SKM-1 treated with dmso at 0.1 percent for 144 hours (cell line): ENCODE data around the gene ADAMTS2.

ENCODE experiments used
- DNase-seq: peaks from one replicate; lab custom pipeline; 2025; ENCODE audit not compliant: unreplicated experiment; lab: John Stamatoyannopoulos, UW

ADAMTS2 gene

DNA sequence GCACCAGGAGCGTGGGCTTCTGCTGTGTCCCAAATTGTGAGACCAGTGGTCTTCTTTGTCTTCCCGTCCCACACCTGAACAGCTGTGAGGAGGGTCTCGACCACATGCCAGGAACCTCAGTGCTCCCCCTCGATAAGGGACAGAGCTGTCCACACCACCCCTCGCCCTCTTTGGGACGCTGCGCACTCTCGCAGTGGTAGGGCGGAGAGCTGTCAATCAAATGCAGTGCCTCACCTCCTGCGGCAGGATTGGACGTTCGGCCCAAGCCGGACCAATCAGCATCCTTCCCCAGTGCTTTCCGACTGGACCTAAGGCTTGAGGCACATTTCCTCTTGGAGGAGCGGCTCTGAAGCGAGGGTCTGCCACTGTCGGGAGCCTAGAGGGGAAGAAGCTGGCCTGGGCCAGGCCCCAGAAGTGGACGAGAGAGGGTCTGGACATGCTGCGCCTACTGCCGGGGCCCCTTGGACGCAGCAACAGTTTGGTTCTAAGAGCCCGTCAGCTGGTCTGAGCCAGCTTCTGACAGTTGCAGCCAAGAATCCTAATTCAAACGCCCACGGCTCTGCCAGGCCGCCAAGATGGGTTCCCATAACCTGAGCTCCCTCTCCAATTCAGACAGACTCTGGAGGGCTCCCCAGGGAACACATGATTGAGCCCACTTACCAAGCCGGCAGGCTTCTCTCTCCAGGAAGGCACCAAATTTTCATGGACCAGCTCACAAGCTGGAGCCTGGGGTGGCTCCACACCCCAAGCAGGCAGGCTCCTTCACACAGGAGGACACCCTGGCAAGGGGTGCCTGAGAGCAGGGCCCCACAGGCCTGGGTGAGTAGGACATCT is 28.1 kb upstream of the ADAMTS2 start:
- no peak for DNase-seq

DNA sequence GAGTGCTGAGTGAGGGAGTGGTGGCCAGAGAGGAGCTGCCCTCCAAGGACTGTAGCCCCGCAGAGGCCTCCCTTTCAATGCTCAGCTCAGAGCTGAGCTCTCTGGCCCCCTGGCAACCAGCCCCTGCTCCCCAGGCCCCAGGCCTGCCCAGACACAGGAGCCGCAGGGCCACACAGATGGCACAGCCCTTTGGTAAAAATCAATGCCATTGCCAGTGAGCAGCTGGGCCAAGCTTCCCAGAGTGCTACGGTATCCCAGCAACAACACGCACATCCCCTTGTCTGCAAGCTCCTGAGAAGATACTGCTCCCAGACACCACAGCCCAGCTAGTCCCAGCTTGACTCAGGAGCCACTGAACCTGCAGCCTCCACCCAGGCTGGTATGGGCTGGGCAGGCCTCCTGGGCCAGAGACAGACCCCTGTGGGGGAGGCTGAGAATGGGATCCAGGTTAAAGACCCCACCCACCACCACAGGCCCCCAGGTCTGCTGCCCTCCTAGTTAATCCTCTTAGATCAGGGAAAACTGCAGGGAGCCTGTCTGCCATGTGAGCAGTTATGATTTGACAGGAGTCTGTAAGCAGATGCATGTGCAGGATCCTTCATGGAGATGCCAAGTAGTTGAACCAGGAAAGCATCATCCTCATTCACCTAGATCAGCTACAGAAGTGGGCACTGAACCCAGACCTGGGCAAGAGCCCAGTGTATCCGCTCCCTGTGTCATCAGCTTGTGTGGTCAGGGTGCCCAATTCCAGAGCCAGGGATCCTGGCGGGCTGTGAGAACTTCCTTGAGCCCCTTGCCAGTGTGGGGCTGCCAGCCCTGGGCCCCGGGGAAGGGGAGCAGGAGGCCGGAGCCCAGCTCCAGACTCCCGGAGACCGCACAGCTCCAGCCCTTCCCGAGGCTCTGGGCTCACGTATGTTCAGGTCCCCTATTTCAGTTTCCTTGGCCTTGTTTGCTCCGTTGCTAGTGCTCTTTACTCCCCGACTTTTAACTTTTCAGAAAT is 26.7 kb upstream of the ADAMTS2 start:
- DNase-seq: no peak

DNA sequence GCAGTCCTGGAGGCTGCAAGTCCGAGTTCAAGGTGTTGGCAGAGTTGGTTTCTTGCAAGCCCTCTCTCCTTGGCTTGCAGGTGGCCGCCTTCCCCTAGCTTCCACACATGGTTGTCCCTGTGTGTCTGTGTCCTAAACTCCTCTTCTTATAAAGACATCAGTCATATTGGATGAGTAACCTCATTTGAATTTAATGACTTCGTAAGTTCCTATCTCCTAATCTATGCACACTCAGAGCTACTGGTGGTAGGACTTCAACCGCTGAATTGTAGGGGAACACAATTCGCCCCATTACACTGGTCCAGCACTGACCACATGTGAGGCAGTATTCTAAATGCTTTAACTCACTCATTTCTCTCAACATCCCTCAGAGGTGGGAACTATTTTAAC is 25.9 kb upstream of the ADAMTS2 start:
- DNase-seq: no peak

DNA sequence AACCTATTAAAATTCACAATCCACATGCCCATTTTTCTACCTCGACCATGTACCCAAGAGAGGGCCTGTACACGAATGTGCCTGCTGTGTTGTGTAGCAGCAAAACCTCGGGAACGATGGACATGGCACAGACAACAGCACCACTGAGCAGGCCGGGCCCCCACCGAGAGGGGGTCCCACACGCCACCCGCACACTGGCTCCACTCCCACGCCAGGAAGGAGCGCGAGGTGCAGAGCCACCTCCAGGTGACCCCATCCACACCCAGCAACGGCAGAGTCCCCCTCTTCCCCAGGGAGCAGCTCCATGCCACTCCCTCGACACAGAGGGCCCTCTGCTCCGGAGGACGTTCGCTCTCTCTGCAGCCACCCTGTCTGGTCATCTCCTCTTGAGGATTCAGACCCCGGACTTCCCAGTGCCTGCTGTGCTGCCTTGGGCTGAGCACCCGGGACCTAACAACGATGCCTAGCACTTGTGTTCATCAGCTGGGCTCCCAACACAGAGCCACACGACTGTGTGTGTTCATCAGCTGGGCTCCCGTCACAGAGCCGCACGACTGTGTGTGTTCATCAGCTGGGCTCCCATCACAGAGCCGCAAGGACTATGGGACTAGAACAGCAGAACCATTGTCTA is 25.3 kb upstream of the ADAMTS2 start:
- no peak for DNase-seq

DNA sequence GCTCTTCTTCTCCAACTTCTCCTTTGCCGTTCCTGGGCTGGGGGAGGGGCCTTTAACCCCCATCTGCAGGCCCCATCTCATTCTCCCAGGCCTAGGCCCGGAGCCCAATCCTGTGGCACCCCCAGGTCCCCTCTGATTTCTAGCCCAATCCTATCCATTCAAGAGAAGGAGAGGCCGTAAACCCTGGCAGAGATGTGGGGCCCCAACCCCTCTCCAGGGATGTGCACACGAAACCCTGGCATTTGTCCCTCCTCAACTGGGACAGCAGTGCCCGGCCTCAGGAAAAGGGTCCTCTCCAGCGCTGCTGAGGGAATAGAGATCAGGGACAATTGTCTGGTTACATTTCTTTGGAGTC is 24.2 kb upstream of the ADAMTS2 start:
- no peak for DNase-seq

DNA sequence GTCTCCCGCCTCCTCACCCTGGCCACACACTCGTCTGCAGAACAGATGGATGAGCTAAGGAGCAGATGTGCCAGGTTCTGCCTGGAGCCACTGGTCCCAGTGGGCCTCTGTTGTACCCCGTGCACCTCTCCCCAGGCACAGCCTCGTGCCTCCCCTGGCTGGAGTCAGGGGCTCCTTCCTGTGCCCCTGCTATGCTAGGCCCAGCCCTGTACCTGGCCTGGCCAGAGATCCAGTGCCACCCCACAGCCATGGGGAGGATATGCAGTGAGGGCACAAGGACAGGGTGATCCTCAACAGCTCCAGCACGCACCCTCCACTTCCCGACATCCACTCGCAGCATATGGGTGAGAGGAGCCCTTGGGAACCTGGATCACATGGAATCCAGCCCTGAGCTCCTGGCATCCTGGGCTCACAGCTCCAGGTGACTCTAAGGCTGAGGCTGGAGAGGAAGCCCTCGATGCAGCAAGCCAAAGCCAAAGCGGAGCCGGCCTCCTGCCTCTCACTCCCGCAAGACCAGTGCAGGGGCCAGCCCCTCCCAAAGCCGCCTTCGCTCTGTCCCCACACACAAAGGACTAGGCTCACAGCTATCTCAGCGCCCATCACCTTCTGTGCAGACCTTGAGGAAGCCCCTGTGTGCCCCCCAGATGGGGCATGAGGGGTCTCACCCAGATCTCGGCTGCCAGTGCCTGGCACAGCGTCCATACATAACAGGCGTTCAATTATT is 23.7 kb upstream of the ADAMTS2 start:
- DNase-seq: no peak

DNA sequence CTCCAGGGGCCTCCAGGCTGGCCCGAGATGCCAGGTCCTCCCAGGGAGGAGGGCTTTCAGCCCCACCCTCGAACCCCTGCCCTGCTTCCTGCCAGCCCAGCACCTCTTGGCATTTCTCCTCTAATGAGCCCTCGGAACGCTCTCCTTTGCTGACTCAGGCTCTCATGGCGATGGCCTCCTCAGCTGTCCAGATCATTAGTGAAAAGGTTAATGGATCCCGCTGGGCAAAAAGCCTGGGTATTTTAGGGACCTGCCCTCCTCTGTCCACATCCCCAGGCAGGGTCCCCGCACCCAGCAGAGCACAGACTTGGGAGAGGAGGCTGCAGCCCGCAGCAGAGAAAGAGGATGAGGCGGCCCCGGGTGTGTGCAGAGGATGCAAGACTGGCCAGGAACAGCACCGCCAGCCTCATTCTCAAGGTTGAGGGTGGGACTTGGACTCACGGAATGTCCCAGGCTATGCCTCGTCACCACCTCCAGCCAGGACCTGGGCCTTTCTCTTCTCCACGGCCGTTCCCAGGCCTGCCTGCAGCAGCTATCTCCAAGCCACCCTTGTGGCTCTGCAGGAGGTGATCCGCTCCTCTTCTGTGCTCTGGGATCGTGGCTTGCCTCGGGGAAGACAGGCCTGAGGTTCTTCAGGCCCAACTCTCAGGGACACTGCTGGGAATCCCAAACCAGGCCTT is 23.0 kb upstream of the ADAMTS2 start:
- DNase-seq: no peak

DNA sequence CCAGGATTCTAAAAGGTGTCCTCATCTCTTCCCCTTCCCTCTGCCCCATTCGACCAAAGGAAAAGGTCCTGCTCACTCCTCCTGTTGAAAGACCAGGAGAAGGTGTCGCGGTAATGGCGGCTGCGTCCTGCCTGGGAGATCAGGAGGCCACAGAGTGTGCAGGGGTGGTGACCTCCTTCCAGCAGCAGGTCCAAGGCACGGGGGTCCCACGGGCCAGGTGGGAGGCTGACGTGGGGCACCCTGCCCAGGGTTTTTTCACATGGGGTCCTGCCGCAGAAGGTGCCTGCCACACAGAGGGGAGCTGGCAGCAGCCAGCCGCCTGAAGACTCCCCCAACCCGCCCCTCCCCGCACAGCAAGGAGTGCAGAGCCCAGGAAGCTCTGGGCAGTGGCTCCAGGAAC is 22.2 kb upstream of the ADAMTS2 start:
- no peak for DNase-seq

DNA sequence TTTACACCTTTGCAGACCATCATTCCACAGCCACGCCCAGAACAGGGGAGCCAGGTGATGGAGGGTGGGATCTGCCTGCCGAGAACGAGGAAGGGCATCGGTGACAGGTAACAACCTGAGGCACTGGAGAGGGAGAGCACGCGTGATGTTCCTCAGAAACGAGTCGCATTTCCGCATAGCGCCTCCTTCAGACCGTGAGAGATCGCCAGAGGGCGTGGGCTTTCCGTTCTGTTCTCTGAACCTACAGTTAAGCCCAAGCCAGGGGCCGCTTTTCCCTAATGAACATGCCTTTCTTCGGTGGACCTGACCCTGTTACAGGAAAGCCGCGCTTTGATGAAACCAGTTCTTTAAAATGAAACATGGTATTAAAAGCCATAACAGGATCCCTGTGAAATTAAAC is 17.1 kb upstream of the ADAMTS2 start:
- DNase-seq: no peak

DNA sequence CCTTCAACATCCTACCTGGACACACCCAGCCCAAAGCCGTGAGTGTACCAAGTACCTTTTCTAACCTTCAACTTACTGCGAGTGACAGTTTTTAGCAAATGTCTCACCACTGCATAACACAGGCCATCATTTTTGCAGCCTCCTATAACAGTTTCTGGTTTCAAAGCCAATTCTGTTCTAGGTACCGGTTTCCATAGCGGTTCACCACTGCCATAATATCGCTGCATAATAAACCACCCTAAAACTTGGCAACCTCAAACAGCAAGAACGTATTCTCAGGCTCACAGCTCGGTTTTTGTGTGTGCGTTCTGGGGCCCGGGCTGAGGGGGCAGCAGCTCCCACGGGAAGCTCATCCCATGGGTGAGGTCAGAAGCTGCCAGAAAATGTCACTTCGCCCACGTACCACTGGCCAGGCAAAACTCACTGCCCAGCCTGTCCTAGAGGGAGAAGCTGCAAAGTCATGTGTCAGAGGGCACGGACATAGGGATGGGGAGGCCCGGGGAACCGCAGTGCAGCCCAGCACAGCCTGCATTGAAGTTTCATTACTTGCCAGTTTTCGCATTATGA is 15.9 kb upstream of the ADAMTS2 start:
- no peak for DNase-seq

DNA sequence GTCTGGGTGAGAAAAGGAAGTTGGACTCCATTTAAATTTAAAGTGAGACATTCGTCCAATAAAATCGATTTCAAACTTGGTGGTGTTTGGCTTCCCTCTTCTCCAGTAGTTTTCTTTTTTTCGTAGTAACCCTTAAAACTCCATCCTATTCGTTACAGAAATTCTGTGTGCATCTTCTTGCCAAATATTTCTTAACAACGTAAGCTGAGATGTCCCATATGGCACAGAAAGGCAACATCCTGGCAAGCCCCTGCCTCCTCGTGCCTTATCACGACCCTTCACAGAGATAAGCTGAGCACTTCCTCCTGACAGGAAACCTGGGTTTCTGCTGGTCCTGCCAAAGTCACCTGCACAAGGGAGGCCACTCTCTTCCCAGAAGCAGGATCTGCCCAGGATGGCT is 11.8 kb upstream of the ADAMTS2 start:
- no peak for DNase-seq

DNA sequence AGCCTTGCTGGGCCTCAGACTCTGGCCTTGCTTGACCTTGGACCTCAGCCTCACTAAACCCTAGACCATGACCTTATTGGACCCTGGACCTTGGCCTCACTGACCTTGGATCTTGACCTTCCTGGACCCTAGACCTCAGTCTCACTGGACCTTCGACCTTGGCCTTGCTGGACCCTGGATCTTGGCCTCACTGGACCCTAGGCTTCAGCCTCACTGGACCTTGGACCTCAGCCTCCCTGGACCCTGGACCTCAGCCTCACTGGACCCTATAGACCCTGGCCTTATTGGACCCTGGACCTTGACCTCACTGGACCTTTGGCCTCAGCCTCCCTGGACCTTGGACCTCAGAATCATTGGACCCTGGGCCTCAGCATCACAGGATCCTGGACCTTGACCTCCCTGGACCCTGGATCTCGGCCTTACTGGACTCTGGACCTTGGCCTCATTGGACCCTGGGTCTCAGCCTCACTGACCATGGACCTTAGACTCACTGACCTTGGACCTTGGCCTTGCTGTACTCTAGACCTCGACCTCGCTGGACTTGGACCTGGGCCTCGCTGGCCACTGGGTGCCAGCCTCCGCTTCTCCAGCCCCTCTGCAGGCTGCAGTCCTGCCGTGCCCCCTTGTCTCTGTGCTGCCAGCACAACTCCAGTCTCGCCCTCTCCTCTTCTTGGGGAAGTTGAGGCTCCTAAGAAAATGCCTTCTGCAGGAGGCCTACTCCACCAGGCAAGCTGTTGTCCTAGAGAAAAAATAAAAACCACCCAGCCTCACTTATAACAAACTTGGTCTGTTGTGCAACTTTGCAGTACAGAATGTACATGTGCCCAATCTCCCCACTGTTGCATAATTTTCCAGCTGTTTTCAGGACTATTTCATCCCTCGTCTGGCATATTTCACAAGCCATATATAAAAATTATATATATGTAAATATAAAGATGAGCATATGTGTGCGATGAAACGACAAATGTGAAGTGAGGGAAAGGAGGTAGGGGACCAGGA is 11.0 kb upstream of the ADAMTS2 start:
- peak; percentile 38 for DNase-seq

DNA sequence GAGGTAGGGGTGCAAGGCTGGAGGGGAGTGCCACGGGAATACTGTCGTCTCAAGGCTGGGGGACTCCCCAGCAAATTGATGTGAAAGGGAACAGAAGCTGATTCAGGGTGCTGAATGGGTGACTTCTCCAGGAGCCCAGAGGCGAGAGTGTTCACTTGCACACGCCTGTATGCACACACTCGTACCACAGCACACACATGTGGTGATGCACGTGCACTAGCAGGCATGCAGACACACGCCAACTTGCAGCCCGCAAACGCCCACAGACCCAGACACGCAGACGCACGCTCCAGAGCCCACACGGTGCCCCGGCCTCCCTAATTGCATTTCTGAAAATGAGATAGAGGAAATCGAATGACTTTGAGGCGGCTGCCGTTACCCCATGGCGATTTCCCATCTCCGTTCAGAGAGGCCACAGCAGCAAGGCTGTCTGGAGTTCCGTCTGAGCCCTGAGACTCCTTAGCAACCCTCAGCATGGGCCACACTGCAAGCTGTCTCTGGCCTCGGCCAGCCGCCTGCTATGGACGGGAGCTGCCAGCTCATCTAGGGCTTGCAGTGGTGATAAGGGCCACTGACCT is 9.1 kb upstream of the ADAMTS2 start:
- DNase-seq: no peak

DNA sequence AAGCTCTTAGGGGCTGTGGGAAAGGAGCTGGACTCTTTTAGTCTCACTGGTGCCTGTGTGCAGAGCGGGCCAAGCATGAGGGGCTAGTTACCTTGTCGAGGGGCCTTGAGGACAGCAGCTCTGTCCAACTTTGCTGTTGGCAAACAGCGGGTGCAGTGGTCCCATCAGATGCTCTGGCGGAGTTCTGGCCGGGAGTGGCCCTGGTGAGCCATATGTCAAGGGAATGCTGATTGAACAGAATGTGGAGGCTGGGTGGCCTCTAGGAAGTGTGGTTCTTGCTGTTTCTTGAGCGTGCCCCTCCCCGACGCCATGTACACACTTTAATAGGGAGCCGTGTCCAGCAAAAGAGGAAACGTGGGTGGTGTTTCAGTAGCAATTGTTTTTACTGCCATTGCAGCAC is 3.6 kb upstream of the ADAMTS2 start:
- DNase-seq: peak; percentile 11

DNA sequence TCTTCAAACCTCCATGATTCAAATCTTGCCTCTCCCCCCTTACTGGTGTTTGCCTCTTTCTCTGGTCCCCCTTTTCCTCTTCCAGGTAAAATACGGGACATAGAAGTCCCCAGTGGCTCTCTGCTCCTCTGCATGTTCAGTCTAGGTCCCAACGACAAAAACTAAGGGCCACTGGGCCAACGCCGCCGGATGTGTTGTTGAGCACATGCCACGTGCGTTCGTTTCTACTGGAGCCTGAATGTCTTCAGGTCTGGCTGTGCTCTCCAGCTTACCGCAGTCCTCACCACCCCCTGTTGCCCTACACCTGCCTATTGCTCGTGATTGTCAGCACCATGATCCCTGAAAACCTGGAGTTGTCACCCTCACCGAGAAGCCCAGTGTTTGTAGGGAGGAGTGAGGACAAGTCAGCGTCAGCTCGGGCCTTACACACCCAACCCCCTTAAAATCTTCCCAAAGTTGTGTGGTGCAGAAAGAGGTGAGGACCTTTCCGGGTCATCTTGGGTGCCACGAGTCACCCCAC is 2.8 kb upstream of the ADAMTS2 start:
- DNase-seq: no peak

DNA sequence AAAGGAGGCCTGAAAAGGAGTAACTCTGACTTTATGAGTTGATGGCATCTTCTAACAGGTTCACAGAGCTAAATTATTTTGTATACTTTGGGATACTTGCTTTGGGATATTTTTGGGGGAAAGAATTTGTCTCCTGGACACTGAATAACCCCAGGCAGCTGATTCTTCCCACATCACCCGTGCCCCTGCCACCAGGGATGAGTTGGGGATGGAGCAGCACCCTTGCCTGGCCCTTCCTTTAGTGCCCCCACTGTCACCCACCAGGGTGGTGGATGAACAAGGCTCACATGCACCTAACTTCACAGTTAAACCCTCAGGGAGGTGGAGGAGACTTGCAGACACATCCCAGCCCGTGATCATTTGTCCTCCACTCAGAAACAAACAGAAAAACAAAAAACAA is 2.3 kb upstream of the ADAMTS2 start:
- no peak for DNase-seq

DNA sequence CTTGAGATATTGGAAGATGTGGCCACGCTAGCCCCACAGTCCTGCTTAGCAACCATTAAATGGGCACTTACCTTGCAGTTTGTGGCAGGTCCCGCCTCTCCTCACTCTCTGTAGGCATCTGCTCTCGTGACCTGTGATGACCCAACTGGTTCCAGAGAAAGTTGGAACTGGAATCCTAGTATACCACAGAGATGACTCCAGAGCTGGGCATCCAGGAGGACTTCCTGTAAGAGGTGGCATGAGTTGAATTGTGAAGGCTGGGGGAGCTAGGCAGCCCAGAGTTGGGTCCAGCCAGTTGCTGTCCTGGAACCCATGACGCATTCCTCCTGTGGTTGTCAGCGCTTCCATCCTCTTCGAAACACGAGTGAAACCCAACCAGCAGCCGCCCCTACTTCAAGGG is 1.6 kb upstream of the ADAMTS2 start:
- DNase-seq: no peak

DNA sequence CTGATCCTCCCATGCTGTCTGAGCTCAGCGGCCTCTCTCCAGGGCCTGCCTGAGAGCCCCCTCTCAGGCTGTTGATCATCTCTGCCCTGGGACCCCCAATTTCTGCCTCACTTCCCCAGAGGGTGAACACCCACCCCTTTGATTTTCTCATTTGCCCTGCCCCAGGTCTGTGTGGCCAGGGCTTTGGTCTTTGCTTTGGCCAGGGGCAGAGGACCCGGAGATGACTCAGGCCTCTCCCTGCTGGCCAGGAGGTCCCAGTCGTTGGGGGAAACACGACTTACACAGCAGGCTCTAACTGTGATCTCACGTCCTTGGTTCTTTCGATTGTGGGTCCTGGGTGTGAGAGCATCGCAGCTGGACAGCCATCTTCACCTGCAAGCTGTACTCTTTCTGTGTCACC is 1.1 kb upstream of the ADAMTS2 start:
- DNase-seq: no peak

DNA sequence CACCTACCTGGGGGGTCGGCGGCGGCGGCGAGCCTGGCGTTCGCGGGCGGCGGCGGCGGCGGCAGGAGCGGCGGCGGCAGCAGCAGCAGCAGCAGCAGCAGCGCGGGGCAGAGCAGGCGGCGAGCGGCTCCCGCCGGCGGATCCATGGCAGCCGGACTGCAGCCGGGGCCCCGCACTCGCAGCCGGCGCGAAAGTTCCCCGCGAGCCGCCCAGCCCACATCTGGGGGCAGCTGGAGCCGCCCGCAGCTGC is 153 bp downstream of the ADAMTS2 start:
- no peak for DNase-seq
